ENCODE results near the gene TRIP10. TPM values are rescaled to one million over a fixed set of nuclear protein-coding genes. Genes with fewer than 3 reads are reported as not detected.

The TRIP10 gene
- total RNA-seq (100 to 1,000 TPM in 4 of 7 donors, 10 to 100 TPM in 3; 57.3 to 149 (median 120) TPM), polyA plus RNA-seq (100 to 1,000 TPM in 1 of 2 donors, 10 to 100 TPM in 1; 98.7 to 106 TPM)
- long read RNA-seq, donor 1, transcript TRIP10-208 (14 exons, 1,920 nt) = minor isoform, 6 of 414 reads
- long read RNA-seq, donor 1, transcript TRIP10-202 (14 exons, 2,035 nt) = major isoform, 244 of 414 reads
- long read RNA-seq, donor 1, transcript TRIP10-201 (15 exons, 2,153 nt) = minor isoform, 7 of 414 reads
- long read RNA-seq, donor 1, partial matches to known transcripts = 120 of 414 reads
- long read RNA-seq, donor 1, other reads (novel, unspliced or antisense) = 37 of 414 reads
- long read RNA-seq, donor 2, transcript TRIP10-202 (14 exons, 2,035 nt) = major isoform, 9 of 22 reads
- long read RNA-seq, donor 2, partial matches to known transcripts = 12 of 22 reads
- long read RNA-seq, donor 2, other reads (novel, unspliced or antisense) = 0 of 22 reads
- long read RNA-seq, donor 3, transcript TRIP10-201 (15 exons, 2,153 nt) = minor isoform, 26 of 300 reads
- long read RNA-seq, donor 3, transcript TRIP10-202 (14 exons, 2,035 nt) = major isoform, 178 of 300 reads
- long read RNA-seq, donor 3, partial matches to known transcripts = 60 of 300 reads
- long read RNA-seq, donor 3, other reads (novel, unspliced or antisense) = 35 of 300 reads

- peaks cover 25% of the 10 kb centered on the region for H3K4me1 ChIP-seq (ENCODE audit: insufficient read depth)
- H3K9me3 ChIP-seq = no peaks in the 10 kb centered on the region
- DNase-seq = peak; percentile 83 to 93 (median 92)
- H3K27ac ChIP-seq = peak within 1 kb of the TSS; percentile 86 to 89
- TF ChIP-seq EP300 (IDR thresholded peaks at IDR 0.05) (no peak), POLR2A (IDR thresholded peaks at IDR 0.05) (peak; percentile 65)
- no peaks in the 10 kb centered on the region for H3K36me3 ChIP-seq
- no peaks in the 10 kb centered on the region for H3K27me3 ChIP-seq
- 0 to 1% (median 0%) methylated on average over 22 to 47 of the region's 47 CpGs for WGBS, 3 donors
- intact Hi-C loops (cut with DNase I) = no loop called here
- peak within 1 kb of the TSS; percentile 60 for H3K4me3 ChIP-seq
Measured at GRCh38 chr19:6739390-6739882, at the start of gene TRIP10. TRIP10 (plus strand) TSS chr19:6739680; CDS start chr19:6739762, 82 bp downstream.

DNA sequence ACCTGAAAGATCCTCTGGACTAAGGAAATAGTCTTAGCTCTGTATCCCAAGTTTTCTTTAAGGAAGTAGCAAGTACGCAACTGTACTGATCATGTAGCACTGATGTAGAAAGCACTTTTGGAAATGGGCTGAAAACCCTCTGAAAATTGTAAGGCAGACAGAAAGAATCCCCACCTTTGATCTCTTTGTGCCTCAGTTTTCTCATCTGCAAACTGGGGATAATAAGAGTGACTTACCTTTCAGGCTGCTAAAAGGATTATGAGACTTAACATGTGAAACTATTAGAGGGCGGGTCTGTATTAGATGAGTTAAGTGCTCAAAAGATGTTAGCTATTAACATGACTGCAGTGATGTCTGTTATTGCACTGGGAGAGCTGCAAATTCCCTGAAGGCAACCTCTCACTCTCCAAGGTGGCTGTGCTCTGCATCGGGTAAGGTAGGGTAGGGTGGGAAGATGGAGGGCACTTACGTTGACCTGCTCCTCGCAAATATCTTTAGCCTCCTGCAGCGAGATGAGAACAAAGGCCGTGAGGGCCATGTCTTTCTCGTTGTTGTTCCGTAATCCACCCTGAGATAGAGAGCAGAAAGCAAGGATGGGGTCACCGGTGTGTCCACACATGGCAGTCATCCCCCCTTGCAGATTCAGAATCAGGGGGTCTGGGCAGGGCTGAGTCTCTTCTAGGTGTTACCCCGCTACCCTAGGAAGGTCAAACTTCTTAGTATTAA lies 49.2 kb upstream of the TRIP10 start:
- no peaks in the 10 kb centered on the region for H3K9me3 ChIP-seq
- no peak overlapping the region for H3K27ac ChIP-seq
- TF ChIP-seq CTCF (IDR thresholded peaks at IDR 0.05) (no peak), POLR2A (IDR thresholded peaks at IDR 0.05) (no peak), EP300 (IDR thresholded peaks at IDR 0.05) (no peak)
- intact Hi-C loops (cut with DNase I) = no loop called here
- H3K27me3 ChIP-seq = no peaks in the 10 kb centered on the region
- DNase-seq = no peak
- H3K36me3 ChIP-seq = no peaks in the 10 kb centered on the region
- H3K4me3 ChIP-seq = no peak overlapping the region
- no peaks in the 10 kb centered on the region for H3K4me1 ChIP-seq (ENCODE audit: insufficient read depth)
- 70 to 82% (median 80%) methylated on average over 11 of the region's 11 CpGs for WGBS, 3 donors

- Histone ChIP-seq H3K9me3 (no peaks in the 10 kb centered on the region), H3K27me3 (no peaks in the 10 kb centered on the region), H3K4me3 (no peak overlapping the region), H3K36me3 (no peaks in the 10 kb centered on the region), H3K27ac (no peak overlapping the region), H3K4me1 (ENCODE audit: insufficient read depth) (no peaks in the 10 kb centered on the region)
- 82 to 90% (median 89%) methylated on average over 8 of the region's 8 CpGs for whole genome bisulfite sequencing, 3 donors
- intact Hi-C loops (cut with DNase I) = no loop called here
- no peak for DNase-seq
- TF ChIP-seq CTCF (IDR thresholded peaks at IDR 0.05) = no peak
- no peak for TF ChIP-seq EP300 (IDR thresholded peaks at IDR 0.05)
- TF ChIP-seq POLR2A (IDR thresholded peaks at IDR 0.05) = no peak
Measured at GRCh38 chr19:6691342-6691741, 48.1 kb upstream of the TRIP10 start.

GRCh38 chr19:6692027-6692426 lies 47.5 kb upstream of the TRIP10 start:
- Histone ChIP-seq H3K9me3 (no peaks in the 10 kb centered on the region), H3K36me3 (no peaks in the 10 kb centered on the region), H3K4me1 (ENCODE audit: insufficient read depth) (no peaks in the 10 kb centered on the region), H3K27me3 (no peaks in the 10 kb centered on the region), H3K27ac (no peak overlapping the region), H3K4me3 (no peak overlapping the region)
- no peak for TF ChIP-seq POLR2A (IDR thresholded peaks at IDR 0.05)
- no peak for TF ChIP-seq CTCF (IDR thresholded peaks at IDR 0.05)
- no peak for TF ChIP-seq EP300 (IDR thresholded peaks at IDR 0.05)
- DNase-seq = no peak
- WGBS, 3 donors = 81 to 91% (median 85%) methylated on average over 10 of the region's 10 CpGs
- intact Hi-C loops (cut with DNase I) = no loop called here

Data from ovary (tissue), 10 donors.